ENCODE data around the gene KAZN. TPM values are rescaled to one million over a fixed set of nuclear protein-coding genes. Genes with fewer than 3 reads are reported as not detected.
A peak's percentile ranks its signal among the peaks of the same experiment; 100 is the strongest.

Gene KAZN
- total RNA-seq, 1 donor from 2014 or later = 21.2 TPM

GRCh38 chr1:15026117-15026489, 427.6 kb downstream of the KAZN start:
- Histone ChIP-seq H3K4me3 (no peak overlapping the region), H3K36me3 (no peaks in the 10 kb centered on the region), H3K9me3 (no peaks in the 10 kb centered on the region), H3K27ac (no peak overlapping the region), H3K27me3 (ENCODE audit: low read depth) (no peaks in the 10 kb centered on the region), H3K4me1 (peaks cover 30% of the 10 kb centered on the region)
- no peak for DNase-seq
- intact Hi-C loops (cut with DNase I) = no loop called here
- TF ChIP-seq CTCF (IDR thresholded peaks at IDR 0.05) = no peak
- no peak for ATAC-seq

GRCh38 chr1:15027515-15027986, 429.1 kb downstream of the KAZN start:
- DNase-seq = peak; percentile 70
- Histone ChIP-seq H3K4me1 (peaks cover 20% of the 10 kb centered on the region), H3K4me3 (no peak overlapping the region), H3K9me3 (no peaks in the 10 kb centered on the region), H3K27me3 (ENCODE audit: low read depth) (no peaks in the 10 kb centered on the region), H3K36me3 (no peaks in the 10 kb centered on the region), H3K27ac (no peak overlapping the region)
- intact Hi-C loops (cut with DNase I) = no loop called here
- peak; percentile 89 for TF ChIP-seq CTCF (IDR thresholded peaks at IDR 0.05)
- peak; percentile 83 to 86 for ATAC-seq

- Histone ChIP-seq H3K9me3 (no peaks in the 10 kb centered on the region), H3K4me3 (no peak overlapping the region), H3K27me3 (ENCODE audit: low read depth) (no peaks in the 10 kb centered on the region), H3K4me1 (peaks cover 15% of the 10 kb centered on the region), H3K36me3 (no peaks in the 10 kb centered on the region), H3K27ac (no peak overlapping the region)
- ATAC-seq (peak; percentile 55 to 71), DNase-seq (no peak)
- intact Hi-C loops (cut with DNase I) = no loop called here
- no peak for TF ChIP-seq CTCF (IDR thresholded peaks at IDR 0.05)
These were observed 429.6 kb downstream of the KAZN start for GRCh38 chr1:15028102-15028501.

GRCh38 chr1:15028616-15029015, 430.1 kb downstream of the KAZN start:
- no peak for DNase-seq
- no peaks in the 10 kb centered on the region for H3K9me3 ChIP-seq
- no peak overlapping the region for H3K4me3 ChIP-seq
- no peaks in the 10 kb centered on the region for H3K27me3 ChIP-seq (ENCODE audit: low read depth)
- no peaks in the 10 kb centered on the region for H3K36me3 ChIP-seq
- intact Hi-C loops (cut with DNase I) = no loop called here
- H3K27ac ChIP-seq = no peak overlapping the region
- no peak for ATAC-seq
- TF ChIP-seq CTCF (IDR thresholded peaks at IDR 0.05) = no peak
- H3K4me1 ChIP-seq = peaks cover 11% of the 10 kb centered on the region

GRCh38 chr1:15029036-15029435, 430.6 kb downstream of the KAZN start:
- no peaks in the 10 kb centered on the region for H3K36me3 ChIP-seq

More at GRCh38 chr1:15029036-15029435, 430.6 kb downstream of the KAZN start:
- intact Hi-C loops (cut with DNase I) = no loop called here
- H3K9me3 ChIP-seq = no peaks in the 10 kb centered on the region
- H3K4me1 ChIP-seq = peaks cover 11% of the 10 kb centered on the region
- no peaks in the 10 kb centered on the region for H3K27me3 ChIP-seq (ENCODE audit: low read depth)
- no peak overlapping the region for H3K27ac ChIP-seq
- no peak for TF ChIP-seq CTCF (IDR thresholded peaks at IDR 0.05)
- H3K4me3 ChIP-seq = no peak overlapping the region
- ATAC-seq = no peak
- no peak for DNase-seq
